B cell (primary cell): ENCODE measurements around the gene PUM1.

Source experiments
- CTCF ChIP-seq: fragments of 200-600 bp; IDR thresholded peaks from one replicate; pipeline ENCODE4 v1.8.0; 2022; ENCODE audit warnings: antibody characterized with exemption, mild to moderate bottlenecking
- EZH2 ChIP-seq: IDR thresholded peaks from 2 replicates; pipeline ENCODE4 v1.6.1; 2012; ENCODE audit warnings: borderline replicate concordance, low read depth, mild to moderate bottlenecking, moderate library complexity, low read length; ENCODE audit not compliant: insufficient read depth, poor library complexity, severe bottlenecking

GRCh38 chr1:31105646-31106045, 40.1 kb upstream of the PUM1 start:
- TF ChIP-seq CTCF, result no peak
- no peak for TF ChIP-seq EZH2
